ENCODE measurements around the gene KLF17.

Gene KLF17

GRCh38 chr1:44089371-44090048 lies 29.1 kb upstream of the KLF17 start:
- no peak for DNase-seq (ENCODE audit: low read depth in 2 of 2)
- TF ChIP-seq CTCF (IDR thresholded peaks at IDR 0.05; ENCODE audit: low read depth, low read length), result no peak
- H3K4me3 ChIP-seq (replicated peaks in 1 of 2; ENCODE audit: low read depth in 2 of 2, low read length in 2 of 2), result no peak overlapping the region

- DNase-seq (ENCODE audit: low read depth in 2 of 2), result no peak
- no peak overlapping the region for H3K4me3 ChIP-seq (replicated peaks in 1 of 2; ENCODE audit: low read depth in 2 of 2, low read length in 2 of 2)
- no peak for TF ChIP-seq CTCF (IDR thresholded peaks at IDR 0.05; ENCODE audit: low read depth, low read length)
These were observed 28.0 kb upstream of the KLF17 start for GRCh38 chr1:44090429-44091252.

- no peak for TF ChIP-seq CTCF (IDR thresholded peaks at IDR 0.05; ENCODE audit: low read depth, low read length)
- no peak for DNase-seq (ENCODE audit: low read depth in 2 of 2)
These were observed 24.6 kb upstream of the KLF17 start for GRCh38 chr1:44094047-44094446.

GRCh38 chr1:44100183-44100868 lies 18.3 kb upstream of the KLF17 start:
- H3K4me3 ChIP-seq (replicated peaks in 1 of 2; ENCODE audit: low read depth in 2 of 2, low read length in 2 of 2), result no peak overlapping the region
- no peak for TF ChIP-seq CTCF (IDR thresholded peaks at IDR 0.05; ENCODE audit: low read depth, low read length)
- no peak for DNase-seq (ENCODE audit: low read depth in 2 of 2)

More at GRCh38 chr1:44094047-44094446, 24.6 kb upstream of the KLF17 start:
- no peak overlapping the region for H3K4me3 ChIP-seq (replicated peaks in 1 of 2; ENCODE audit: low read depth in 2 of 2, low read length in 2 of 2)

- DNase-seq (ENCODE audit: low read depth in 2 of 2), result peak; percentile 39 to 63
- no peak for TF ChIP-seq CTCF (IDR thresholded peaks at IDR 0.05; ENCODE audit: low read depth, low read length)
These were observed 17.3 kb upstream of the KLF17 start for GRCh38 chr1:44101328-44101727.

GRCh38 chr1:44103270-44104131 lies 15.1 kb upstream of the KLF17 start:
- H3K4me3 ChIP-seq (replicated peaks in 1 of 2; ENCODE audit: low read depth in 2 of 2, low read length in 2 of 2), result no peak overlapping the region
- peak; percentile 16 to 19 for DNase-seq (ENCODE audit: low read depth in 2 of 2)
- peak; percentile 35 for TF ChIP-seq CTCF (IDR thresholded peaks at IDR 0.05; ENCODE audit: low read depth, low read length)

More at GRCh38 chr1:44101328-44101727, 17.3 kb upstream of the KLF17 start:
- H3K4me3 ChIP-seq (replicated peaks in 1 of 2; ENCODE audit: low read depth in 2 of 2, low read length in 2 of 2), result no peak overlapping the region

Data from cardiac fibroblast (primary cell).